Prostate gland (tissue), 2 donors: ENCODE measurements around the gene THRB.

ENCODE experiments used
- CTCF ChIP-seq, 4 experiments: fragments of 200-600 bp in 2 of 4; fragments of 450-650 bp in 2 of 4; sonication (generic) in 2 of 4; IDR thresholded peaks; 1 replicate in 3 of 4; 2 replicates in 1 of 4; pipeline ENCODE4 v1.5.1; 2016 to 2019; ENCODE audit warnings: antibody characterized with exemption in 4 of 4, mild to moderate bottlenecking in 2 of 4, moderate library complexity in 2 of 4
- POLR2A ChIP-seq: fragments of 450-650 bp; IDR thresholded peaks from one replicate; pipeline ENCODE4 v1.6.1; 2016; ENCODE audit warnings: antibody characterized with exemption, mild to moderate bottlenecking
- POLR2AphosphoS5 ChIP-seq: sonication (generic); formaldehyde crosslinking; IDR thresholded peaks from one replicate; pipeline ENCODE4 v1.6.1; 2017; ENCODE audit warnings: antibody characterized with exemption

GRCh38 chr3:24365168-24365567 lies 129.5 kb downstream of the THRB start:
- peak; percentile 94 for TF ChIP-seq POLR2AphosphoS5
- TF ChIP-seq CTCF (IDR thresholded peaks at IDR 0.05) = peak in 3 of 4 experiments; percentile 33 to 37 (median 36)
- TF ChIP-seq POLR2A = no peak
